LNCAP (cell line): ENCODE measurements around the gene IGSF3.

ENCODE experiments used
- CTCF ChIP-seq: fragments of 450-650 bp; IDR thresholded peaks from 2 replicates; pipeline ENCODE4 v1.5.1; 2017; ENCODE audit warnings: mild to moderate bottlenecking

IGSF3 gene

GRCh38 chr1:116537040-116537831, 130.3 kb downstream of the IGSF3 start:
- no peak for TF ChIP-seq CTCF

GRCh38 chr1:116534014-116534739, 133.4 kb downstream of the IGSF3 start:
- TF ChIP-seq CTCF, result no peak

- TF ChIP-seq CTCF, result no peak
Measured at GRCh38 chr1:116533429-116533820, 134.1 kb downstream of the IGSF3 start.

- no peak for TF ChIP-seq CTCF
Measured at GRCh38 chr1:116532671-116533428, 134.7 kb downstream of the IGSF3 start.

- no peak for TF ChIP-seq CTCF
Measured at GRCh38 chr1:116531917-116532316, 135.6 kb downstream of the IGSF3 start.

GRCh38 chr1:116529681-116530080, 137.9 kb downstream of the IGSF3 start:
- TF ChIP-seq CTCF, result no peak

GRCh38 chr1:116529199-116529631, 138.3 kb downstream of the IGSF3 start:
- TF ChIP-seq CTCF, result no peak
